ENCODE results near the gene P4HA2. TPM values are rescaled to one million over a fixed set of nuclear protein-coding genes. Genes with fewer than 3 reads are reported as not detected.

Gene P4HA2
- total and polyA plus RNA-seq, 2 of the 8 experiments (the other 6 are each of a cell fraction or from before 2014, with no cell fraction given) = 7.4 to 9.3 TPM

GRCh38 chr5:132274050-132274792 is 46.6 kb upstream of the P4HA2 start (continued):
- no peak for TF ChIP-seq CTCF (IDR thresholded peaks at IDR 0.05; ENCODE audit: control extremely low read depth in 1 of 3, insufficient read depth in 1 of 3, low read depth in 1 of 3, low read length in 3 of 3)
- no peak for TF ChIP-seq ATF2 (IDR thresholded peaks at IDR 0.05; ENCODE audit: low read length)
- no peak for TF ChIP-seq CHD7 (IDR thresholded peaks at IDR 0.05; ENCODE audit: insufficient replicate concordance, low read length)
- no peak for TF ChIP-seq MAX (IDR thresholded peaks at IDR 0.05)
- no peak for TF ChIP-seq CTBP2 (IDR thresholded peaks at IDR 0.05; ENCODE audit: borderline replicate concordance, insufficient read depth, insufficient read length, low read length)

All from H1 (cell line).